Duodenal mucosa (tissue), 2 donors: ENCODE measurements around the gene PDLIM5.

ENCODE experiments used
- H3K27ac ChIP-seq: one replicate; pipeline ENCODE4 v1.7.0; 2013; ENCODE audit warnings: low read depth, low read length
- H3K27me3 ChIP-seq, 2 donors: one replicate each; pipeline ENCODE4 v1.7.0; 2013; ENCODE audit warnings: low read length in 2 of 2, control low read depth in 1 of 2; ENCODE audit not compliant: insufficient read depth in 2 of 2, control insufficient read depth in 1 of 2
- H3K36me3 ChIP-seq, 2 donors: one replicate each; pipeline ENCODE4 v1.7.0; 2013; ENCODE audit warnings: low read length in 2 of 2, control low read depth in 1 of 2; ENCODE audit not compliant: insufficient read depth in 2 of 2, control insufficient read depth in 1 of 2
- H3K4me1 ChIP-seq, 2 donors: one replicate each; pipeline ENCODE4 v1.7.0; 2013; ENCODE audit warnings: low read length in 2 of 2, control low read depth in 1 of 2; ENCODE audit not compliant: insufficient read depth in 2 of 2, control insufficient read depth in 1 of 2
- H3K4me3 ChIP-seq, 2 donors: one replicate each; pipeline ENCODE4 v1.7.0; 2013; ENCODE audit warnings: low read length in 2 of 2, low read depth in 1 of 2
- H3K9ac ChIP-seq, 2 donors: one replicate each; pipeline ENCODE4 v1.7.0; 2013; ENCODE audit warnings: low read length in 2 of 2, low read depth in 1 of 2
- H3K9me3 ChIP-seq, 2 donors: one replicate each; pipeline ENCODE4 v1.7.0; 2013; ENCODE audit warnings: low read length in 2 of 2, control low read depth in 1 of 2; ENCODE audit not compliant: control insufficient read depth in 1 of 2

Gene PDLIM5

GRCh38 chr4:94533405-94534223, 81.9 kb downstream of the PDLIM5 start:
- H3K27ac ChIP-seq: no peak overlapping the region
- no peak overlapping the region for H3K9ac ChIP-seq
- H3K27me3 ChIP-seq: no peaks in the 10 kb centered on the region
- peaks cover 0 to 5% of the 10 kb centered on the region in 2 donors for H3K36me3 ChIP-seq
- H3K4me3 ChIP-seq: no peak overlapping the region
- H3K9me3 ChIP-seq: no peaks in the 10 kb centered on the region
- peaks cover 20 to 34% of the 10 kb centered on the region in 2 donors for H3K4me1 ChIP-seq

- Histone ChIP-seq H3K27ac (no peak overlapping the region), H3K4me1 (peaks cover 20 to 34% of the 10 kb centered on the region in 2 donors), H3K4me3 (peak overlapping the region in 1 of 2 donors; percentile 5), H3K27me3 (no peaks in the 10 kb centered on the region), H3K36me3 (no peaks in the 10 kb centered on the region), H3K9me3 (no peaks in the 10 kb centered on the region), H3K9ac (peak overlapping the region in 1 of 2 donors; percentile 27)
Measured at GRCh38 chr4:94534401-94535312, 82.9 kb downstream of the PDLIM5 start.

DNA sequence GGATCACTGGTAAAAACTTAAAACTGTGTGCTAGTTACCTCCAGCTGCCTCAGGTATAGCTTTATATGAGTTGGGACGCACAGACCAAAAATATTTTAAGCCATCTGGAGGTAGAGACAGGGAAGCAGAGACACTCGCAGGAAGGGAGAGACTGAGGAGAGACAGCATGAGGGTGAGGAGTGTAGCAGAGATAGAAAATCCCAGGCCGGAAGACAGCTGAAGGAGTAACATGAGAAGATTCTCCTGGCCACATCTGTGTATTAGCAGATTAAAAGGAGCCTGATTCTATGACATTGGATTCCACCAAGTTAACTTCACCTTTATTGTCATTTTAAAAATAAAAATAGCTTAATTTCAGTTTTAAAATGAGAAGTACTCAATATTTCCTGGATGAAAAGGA, 84.3 kb downstream of the PDLIM5 start:
- H3K27ac ChIP-seq: no peak overlapping the region

DNA sequence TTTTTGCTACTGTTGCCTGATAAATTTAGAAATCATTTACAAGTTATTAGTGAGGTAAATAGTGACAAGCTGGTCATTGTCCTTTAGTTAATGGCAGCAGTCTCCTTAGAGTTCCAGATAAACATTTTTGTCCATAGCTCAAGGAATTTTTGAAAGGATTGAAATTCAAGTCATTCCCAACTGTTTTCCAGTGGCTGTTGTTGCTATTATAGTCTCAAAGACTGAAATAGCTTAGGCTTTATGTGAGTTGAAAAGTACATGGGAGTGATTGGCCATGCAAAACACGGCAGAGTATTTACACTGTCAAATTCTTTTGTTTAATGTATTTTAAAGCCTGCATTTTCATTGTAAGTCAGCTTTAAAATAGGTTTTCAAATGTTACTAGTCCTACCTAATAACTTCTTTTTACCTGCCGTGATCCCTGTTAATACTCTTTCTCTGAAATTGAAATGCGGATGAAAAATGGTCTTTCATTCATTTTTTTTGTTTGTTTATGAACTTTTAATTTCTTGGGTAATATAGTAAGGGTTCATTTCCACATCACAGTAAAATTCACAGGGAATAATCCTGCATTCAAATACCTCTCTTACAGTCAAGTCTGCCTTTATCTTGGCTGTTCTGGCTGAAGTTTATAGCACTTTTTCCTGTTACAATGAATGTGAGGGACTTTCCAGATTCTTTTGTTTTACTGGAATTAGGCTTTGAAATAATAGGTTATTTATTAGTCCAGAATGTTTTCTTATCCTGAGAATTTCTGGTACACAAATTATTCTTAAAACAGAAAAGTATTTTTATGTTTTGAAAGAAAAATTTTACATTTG, 85.1 kb downstream of the PDLIM5 start:
- Histone ChIP-seq H3K27me3 (no peaks in the 10 kb centered on the region), H3K27ac (no peak overlapping the region), H3K36me3 (no peaks in the 10 kb centered on the region), H3K9ac (no peak overlapping the region), H3K4me3 (no peak overlapping the region), H3K4me1 (peaks cover 20 to 31% of the 10 kb centered on the region in 2 donors), H3K9me3 (no peaks in the 10 kb centered on the region)

More for the DNA sequence above, 84.3 kb downstream of the PDLIM5 start:
- Histone ChIP-seq H3K36me3 (no peaks in the 10 kb centered on the region), H3K9me3 (no peaks in the 10 kb centered on the region), H3K9ac (no peak overlapping the region), H3K4me3 (no peak overlapping the region), H3K4me1 (peaks cover 20 to 31% of the 10 kb centered on the region in 2 donors), H3K27me3 (no peaks in the 10 kb centered on the region)

DNA sequence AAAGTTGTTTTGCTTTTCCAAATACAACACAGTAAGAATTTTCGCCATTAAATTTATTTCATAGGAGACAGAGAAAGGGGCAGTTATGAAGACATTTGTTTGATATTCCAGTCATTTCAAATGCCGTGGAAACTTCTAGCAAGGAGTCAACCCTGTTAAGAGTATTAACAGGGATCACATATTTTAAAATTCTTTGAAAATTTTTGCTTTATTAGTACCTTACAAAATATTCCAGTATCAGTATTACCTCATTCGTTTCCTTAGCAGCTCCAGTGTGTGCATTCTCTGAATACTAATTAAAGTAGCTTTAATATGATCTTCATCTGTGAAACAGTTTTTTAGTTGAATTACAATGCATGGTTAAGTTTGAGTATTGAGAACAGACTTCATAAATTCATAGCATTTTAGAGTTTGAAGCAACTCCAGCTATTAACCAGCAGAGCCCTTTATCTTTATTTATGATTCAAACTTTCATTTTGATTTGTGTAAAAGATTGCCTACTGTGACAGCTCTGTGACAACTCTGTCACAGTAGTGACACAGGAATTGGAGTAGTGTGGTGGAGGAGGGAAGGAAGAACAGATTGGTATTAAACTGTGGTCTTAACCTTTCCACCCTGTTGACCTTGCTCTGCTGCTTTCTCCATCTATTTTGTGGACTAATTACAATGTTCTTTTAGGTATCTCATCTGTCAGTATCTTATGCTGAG, 86.3 kb downstream of the PDLIM5 start:
- no peaks in the 10 kb centered on the region for H3K9me3 ChIP-seq
- no peak overlapping the region for H3K4me3 ChIP-seq
- H3K36me3 ChIP-seq: no peaks in the 10 kb centered on the region
- no peak overlapping the region for H3K27ac ChIP-seq
- no peaks in the 10 kb centered on the region for H3K27me3 ChIP-seq
- peaks cover 20 to 31% of the 10 kb centered on the region in 2 donors for H3K4me1 ChIP-seq
- no peak overlapping the region for H3K9ac ChIP-seq

- Histone ChIP-seq H3K27ac (no peak overlapping the region), H3K27me3 (no peaks in the 10 kb centered on the region), H3K9me3 (no peaks in the 10 kb centered on the region), H3K4me1 (peaks cover 7 to 10% of the 10 kb centered on the region in 2 donors), H3K4me3 (no peak overlapping the region), H3K9ac (no peak overlapping the region), H3K36me3 (no peaks in the 10 kb centered on the region)
Measured at GRCh38 chr4:94540476-94540875, 88.7 kb downstream of the PDLIM5 start.

- no peaks in the 10 kb centered on the region for H3K27me3 ChIP-seq
- no peak overlapping the region for H3K27ac ChIP-seq
- no peaks in the 10 kb centered on the region for H3K36me3 ChIP-seq
- no peaks in the 10 kb centered on the region for H3K9me3 ChIP-seq
- H3K4me3 ChIP-seq: no peak overlapping the region
- H3K9ac ChIP-seq: no peak overlapping the region
- H3K4me1 ChIP-seq: peaks cover 0 to 11% of the 10 kb centered on the region in 2 donors
Measured at GRCh38 chr4:94544811-94545210, 93.1 kb downstream of the PDLIM5 start.

- no peak overlapping the region for H3K9ac ChIP-seq
- H3K4me1 ChIP-seq: peaks cover 0 to 11% of the 10 kb centered on the region in 2 donors
- H3K27me3 ChIP-seq: no peaks in the 10 kb centered on the region
- no peak overlapping the region for H3K4me3 ChIP-seq
- no peaks in the 10 kb centered on the region for H3K9me3 ChIP-seq
- H3K36me3 ChIP-seq: no peaks in the 10 kb centered on the region
- no peak overlapping the region for H3K27ac ChIP-seq
Measured at GRCh38 chr4:94545296-94545695, 93.6 kb downstream of the PDLIM5 start.

- H3K36me3 ChIP-seq: no peaks in the 10 kb centered on the region
- H3K4me1 ChIP-seq: peaks cover 0 to 11% of the 10 kb centered on the region in 2 donors
- H3K27me3 ChIP-seq: no peaks in the 10 kb centered on the region
- H3K9ac ChIP-seq: no peak overlapping the region
- H3K27ac ChIP-seq: no peak overlapping the region
- H3K9me3 ChIP-seq: no peaks in the 10 kb centered on the region
- no peak overlapping the region for H3K4me3 ChIP-seq
Measured at GRCh38 chr4:94546949-94547348, 95.2 kb downstream of the PDLIM5 start.
